CD8-positive, alpha-beta memory T cell (primary cell): ENCODE measurements around the gene CIDEC. TPM values are rescaled to one million over a fixed set of nuclear protein-coding genes. Genes with fewer than 3 reads are reported as not detected.
"Not testable (repeated sequence)": the region's sequence is repeated elsewhere in the genome, so short reads cannot be mapped to it uniquely, and the experiment has no call there.

Source experiments
- CTCF ChIA-PET: fragments of 350-600 bp; sonication (Branson Sonifier 250); formaldehyde crosslinking; loops from one replicate; lab custom pipeline; 2021; ENCODE audit warnings: antibody characterized with exemption; lab: Charles Lee
- POLR2A ChIA-PET: fragments of 350-600 bp; sonication (Branson Sonifier 250); formaldehyde crosslinking; loops from one replicate; lab custom pipeline; 2021; ENCODE audit warnings: antibody characterized with exemption; lab: Charles Lee
- DNase-seq, 5 donors: peaks; one replicate each; pipeline versions ENCODE4 v3.0.0 to v3.0.0-alpha.2; 2020 to 2022; ENCODE audit warnings: mixed read lengths in 1 of 5
- H3K27ac ChIP-seq: one replicate; pipeline ENCODE4 v1.7.0; 2013; ENCODE audit warnings: low read depth, mild to moderate bottlenecking, low read length, moderate library complexity
- H3K27me3 ChIP-seq: 2 replicates; pipeline ENCODE4 v1.7.0; 2013; ENCODE audit warnings: low read length, mild to moderate bottlenecking; ENCODE audit not compliant: insufficient read depth, poor library complexity, severe bottlenecking
- H3K36me3 ChIP-seq: 2 replicates; pipeline ENCODE4 v1.7.0; 2013; ENCODE audit warnings: mild to moderate bottlenecking, low read length, moderate library complexity; ENCODE audit not compliant: insufficient read depth
- H3K4me1 ChIP-seq: 2 replicates; pipeline ENCODE4 v1.7.0; 2013; ENCODE audit warnings: mild to moderate bottlenecking, low read length, moderate library complexity; ENCODE audit not compliant: insufficient read depth
- H3K4me3 ChIP-seq: 2 replicates; pipeline ENCODE4 v1.7.0; 2013; ENCODE audit warnings: mild to moderate bottlenecking, low read length
- H3K9me3 ChIP-seq: 2 replicates; pipeline ENCODE4 v1.7.0; 2013; ENCODE audit warnings: mild to moderate bottlenecking, low read length
- H3K27ac Mint-ChIP-seq, 8 donors: one replicate each; pipeline ENCODE4 v1.8.0; 2020 to 2021; ENCODE audit warnings: mixed read lengths in 8 of 8, mild to moderate bottlenecking in 6 of 8, inconsistent platforms in 3 of 8, moderate library complexity in 3 of 8
- H3K27me3 Mint-ChIP-seq, 2 donors: one replicate each; pipeline ENCODE4 v1.8.0; 2020 to 2021; ENCODE audit warnings: mixed read lengths in 2 of 2, mild to moderate bottlenecking in 1 of 2, moderate library complexity in 1 of 2
- H3K36me3 Mint-ChIP-seq, 3 donors: one replicate each; pipeline ENCODE4 v1.8.0; 2020 to 2021; ENCODE audit warnings: mixed read lengths in 3 of 3, inconsistent platforms in 1 of 3, mild to moderate bottlenecking in 1 of 3
- H3K4me1 Mint-ChIP-seq, 3 donors: one replicate each; pipeline ENCODE4 v1.8.0; 2020 to 2021; ENCODE audit warnings: mixed read lengths in 3 of 3, inconsistent platforms in 1 of 3, mild to moderate bottlenecking in 1 of 3
- H3K4me3 Mint-ChIP-seq, 7 donors: one replicate each; pipeline ENCODE4 v1.8.0; 2020 to 2021; ENCODE audit warnings: mixed read lengths in 7 of 7, mild to moderate bottlenecking in 6 of 7, moderate library complexity in 4 of 7, inconsistent platforms in 2 of 7
- H3K9me3 Mint-ChIP-seq, 5 donors: one replicate each; pipeline ENCODE4 v1.8.0; 2020 to 2022; ENCODE audit warnings: mixed read lengths in 5 of 5, mild to moderate bottlenecking in 3 of 5, moderate library complexity in 2 of 5, inconsistent platforms in 1 of 5
- polyA plus RNA-seq: library from polyadenylated mRNA; unstranded; fragments of 300-500 nt; fragmentation: Illumina TruSeq; gene quantifications from one replicate; pipeline ENCODE4 v1.2.3, GENCODE V29; 2021
- total RNA-seq, 2 experiments: library from RNA; stranded (reverse); gene quantifications; one replicate each; pipeline ENCODE4 v1.2.3, GENCODE V29; 2021

The CIDEC gene
- total and polyA plus RNA-seq, 3 experiments from 2014 or later: not detected

- peak overlapping the region in 1 of 7 donors; percentile 46 for H3K4me3 Mint-ChIP-seq
- no peaks in the 10 kb centered on the region for H3K36me3 Mint-ChIP-seq
Measured at GRCh38 chr3:9883706-9884554, 3.9 kb upstream of the CIDEC start.

GRCh38 chr3:9881441-9881840 lies 1.4 kb upstream of the CIDEC start:
- no peaks in the 10 kb centered on the region for H3K9me3 ChIP-seq
- POLR2A ChIA-PET: no interaction called here
- peaks cover 2 to 7% of the 10 kb centered on the region in 2 donors for H3K27me3 Mint-ChIP-seq
- H3K4me3 Mint-ChIP-seq: no peak overlapping the region
- no peaks in the 10 kb centered on the region for H3K4me1 Mint-ChIP-seq
- H3K27me3 ChIP-seq: no peaks in the 10 kb centered on the region
- no peak overlapping the region for H3K4me3 ChIP-seq
- no peaks in the 10 kb centered on the region for H3K36me3 Mint-ChIP-seq
- H3K27ac ChIP-seq: no peak overlapping the region
- CTCF ChIA-PET: no interaction called here
- DNase-seq: no peak
- no peaks in the 10 kb centered on the region for H3K4me1 ChIP-seq
- no peak overlapping the region for H3K27ac Mint-ChIP-seq
- H3K9me3 Mint-ChIP-seq: no peaks in the 10 kb centered on the region
- no peaks in the 10 kb centered on the region for H3K36me3 ChIP-seq

More at GRCh38 chr3:9883706-9884554, 3.9 kb upstream of the CIDEC start:
- H3K27me3 Mint-ChIP-seq: peaks cover 2 to 7% of the 10 kb centered on the region in 2 donors
- peak overlapping the region in 1 of 8 donors; percentile 40 for H3K27ac Mint-ChIP-seq
- Histone ChIP-seq H3K4me3 (no peak overlapping the region), H3K36me3 (no peaks in the 10 kb centered on the region), H3K27me3 (no peaks in the 10 kb centered on the region), H3K4me1 (no peaks in the 10 kb centered on the region), H3K27ac (peak overlapping the region; percentile 29), H3K9me3 (no peaks in the 10 kb centered on the region)
- no peaks in the 10 kb centered on the region for H3K4me1 Mint-ChIP-seq
- no peak for DNase-seq
- POLR2A ChIA-PET: interaction anchor here (1.4 kb wide), 1 partner anchor 50 kb away, joined by 3 read pairs; the partner anchor contains the start of gene CRELD1
- CTCF ChIA-PET: interaction anchor here (1.1 to 1.6 kb wide), 2 partner anchors 49 to 63 kb away, joined by 3 to 5 read pairs; no protein-coding TSS in a partner anchor
- no peaks in the 10 kb centered on the region for H3K9me3 Mint-ChIP-seq

GRCh38 chr3:9878700-9879099 lies 1.4 kb downstream of the CIDEC start:
- Histone ChIP-seq H3K36me3 (no peaks in the 10 kb centered on the region), H3K4me3 (no peak overlapping the region), H3K27ac (no peak overlapping the region), H3K9me3 (no peaks in the 10 kb centered on the region), H3K4me1 (no peaks in the 10 kb centered on the region), H3K27me3 (no peaks in the 10 kb centered on the region)
- no peak for DNase-seq
- no peak overlapping the region for H3K4me3 Mint-ChIP-seq
- ChIA-PET CTCF (no interaction called here), POLR2A (no interaction called here)
- no peaks in the 10 kb centered on the region for H3K4me1 Mint-ChIP-seq
- H3K27me3 Mint-ChIP-seq: peaks cover 0 to 3% of the 10 kb centered on the region in 2 donors
- H3K36me3 Mint-ChIP-seq: no peaks in the 10 kb centered on the region
- no peak overlapping the region for H3K27ac Mint-ChIP-seq
- no peaks in the 10 kb centered on the region for H3K9me3 Mint-ChIP-seq

GRCh38 chr3:9876991-9877390 lies 3.1 kb downstream of the CIDEC start:
- ChIA-PET CTCF (no interaction called here), POLR2A (interaction anchor here (1.1 kb wide), 1 partner anchor 15 kb away, joined by 3 read pairs; no protein-coding TSS in a partner anchor)
- Mint-ChIP-seq H3K27me3 (peaks cover 0 to 3% of the 10 kb centered on the region in 2 donors), H3K4me1 (no peaks in the 10 kb centered on the region), H3K4me3 (no peak overlapping the region), H3K27ac (no peak overlapping the region), H3K36me3 (no peaks in the 10 kb centered on the region), H3K9me3 (no peaks in the 10 kb centered on the region)
- H3K36me3 ChIP-seq: no peaks in the 10 kb centered on the region
- H3K4me3 ChIP-seq: no peak overlapping the region
- no peaks in the 10 kb centered on the region for H3K9me3 ChIP-seq
- H3K27me3 ChIP-seq: no peaks in the 10 kb centered on the region
- no peak for DNase-seq
- H3K4me1 ChIP-seq: no peaks in the 10 kb centered on the region
- H3K27ac ChIP-seq: no peak overlapping the region

GRCh38 chr3:9876255-9876654 lies 3.8 kb downstream of the CIDEC start:
- H3K27ac ChIP-seq, H3K4me1 ChIP-seq, H3K4me3 ChIP-seq, DNase-seq, H3K27ac Mint-ChIP-seq, H3K4me1 Mint-ChIP-seq, H3K4me3 Mint-ChIP-seq, H3K36me3 Mint-ChIP-seq, H3K9me3 Mint-ChIP-seq, H3K9me3 ChIP-seq, H3K27me3 Mint-ChIP-seq, H3K36me3 ChIP-seq, H3K27me3 ChIP-seq: not testable (repeated sequence)
- POLR2A ChIA-PET: interaction anchor here (0.6 to 1.1 kb wide), 2 partner anchors 14 to 15 kb away, joined by 3 read pairs; no protein-coding TSS in a partner anchor
- CTCF ChIA-PET: interaction anchor here (1.0 kb wide), 1 partner anchor 10 kb away, joined by 3 read pairs; no protein-coding TSS in a partner anchor

- Histone ChIP-seq H3K27ac (no peak overlapping the region), H3K4me3 (no peak overlapping the region), H3K27me3 (no peaks in the 10 kb centered on the region), H3K4me1 (no peaks in the 10 kb centered on the region), H3K9me3 (no peaks in the 10 kb centered on the region), H3K36me3 (no peaks in the 10 kb centered on the region)
- Mint-ChIP-seq H3K27me3 (peaks cover 0 to 2% of the 10 kb centered on the region in 2 donors), H3K27ac (no peak overlapping the region), H3K9me3 (no peaks in the 10 kb centered on the region), H3K4me3 (no peak overlapping the region), H3K4me1 (no peaks in the 10 kb centered on the region), H3K36me3 (no peaks in the 10 kb centered on the region)
- CTCF ChIA-PET: no interaction called here
- POLR2A ChIA-PET: interaction anchor here (0.6 kb wide), 1 partner anchor 83 kb away, joined by 3 read pairs; the partner anchor contains the start of gene TADA3
- no peak for DNase-seq
Measured at GRCh38 chr3:9875448-9875847, 4.6 kb downstream of the CIDEC start.

GRCh38 chr3:9872067-9872466 lies 8.0 kb downstream of the CIDEC start:
- DNase-seq, H3K9me3 ChIP-seq, H3K9me3 Mint-ChIP-seq, H3K27me3 ChIP-seq, H3K4me1 ChIP-seq, H3K27me3 Mint-ChIP-seq, H3K4me3 ChIP-seq, H3K4me1 Mint-ChIP-seq, H3K27ac ChIP-seq, H3K36me3 ChIP-seq, POLR2A ChIA-PET, H3K36me3 Mint-ChIP-seq, H3K4me3 Mint-ChIP-seq, CTCF ChIA-PET: not testable (repeated sequence)
- peak overlapping the region in 1 of 8 donors; percentile 63 for H3K27ac Mint-ChIP-seq

GRCh38 chr3:9870978-9871377 lies 9.1 kb downstream of the CIDEC start:
- Mint-ChIP-seq H3K4me1 (no peaks in the 10 kb centered on the region), H3K36me3 (no peaks in the 10 kb centered on the region), H3K27ac (no peak overlapping the region), H3K27me3 (peaks cover 0 to 2% of the 10 kb centered on the region in 2 donors), H3K9me3 (no peaks in the 10 kb centered on the region), H3K4me3 (no peak overlapping the region)
- Histone ChIP-seq H3K27ac (no peak overlapping the region), H3K4me1 (no peaks in the 10 kb centered on the region), H3K27me3 (no peaks in the 10 kb centered on the region), H3K9me3 (no peaks in the 10 kb centered on the region), H3K4me3 (no peak overlapping the region), H3K36me3 (no peaks in the 10 kb centered on the region)
- POLR2A ChIA-PET: interaction anchor here (0.6 kb wide), 1 partner anchor 131 kb away, joined by 4 read pairs; no protein-coding TSS in a partner anchor
- CTCF ChIA-PET: no interaction called here
- DNase-seq: no peak
